GM10847 (cell line): Measurements from ENCODE around the gene LSM6.

Source experiments
- POLR2A ChIP-seq: IDR thresholded peaks from 2 replicates; pipeline ENCODE4 v1.6.1; 2011; ENCODE audit not compliant: insufficient read length; ENCODE audit errors: extremely low read depth

Gene LSM6

GRCh38 chr4:146175541-146176453, at the start of gene LSM6:
Gene LSM6 (plus strand): TSS chr4:146175718. CDS start chr4:146182922, 7,204 bp downstream.
- TF ChIP-seq POLR2A = peak; percentile 56

GRCh38 chr4:146132445-146132844, 43.1 kb upstream of the LSM6 start:
- TF ChIP-seq POLR2A = no peak

GRCh38 chr4:146134761-146135445, 40.6 kb upstream of the LSM6 start:
- TF ChIP-seq POLR2A = no peak

- no peak for TF ChIP-seq POLR2A
Measured at GRCh38 chr4:146135941-146136340, 39.6 kb upstream of the LSM6 start.

- TF ChIP-seq POLR2A = no peak
Measured at GRCh38 chr4:146142768-146143167, 32.8 kb upstream of the LSM6 start.

- no peak for TF ChIP-seq POLR2A
Measured at GRCh38 chr4:146143888-146144287, 31.6 kb upstream of the LSM6 start.

GRCh38 chr4:146146918-146147317, 28.6 kb upstream of the LSM6 start:
- TF ChIP-seq POLR2A = no peak

- no peak for TF ChIP-seq POLR2A
Measured at GRCh38 chr4:146148021-146148420, 27.5 kb upstream of the LSM6 start.

- TF ChIP-seq POLR2A = no peak
Measured at GRCh38 chr4:146154057-146154456, 21.5 kb upstream of the LSM6 start.

GRCh38 chr4:146155152-146155724, 20.3 kb upstream of the LSM6 start:
- no peak for TF ChIP-seq POLR2A

- TF ChIP-seq POLR2A = no peak
Measured at GRCh38 chr4:146158036-146158745, 17.3 kb upstream of the LSM6 start.

- TF ChIP-seq POLR2A = no peak
Measured at GRCh38 chr4:146159384-146160058, 16.0 kb upstream of the LSM6 start.

- TF ChIP-seq POLR2A = no peak
Measured at GRCh38 chr4:146161243-146161642, 14.3 kb upstream of the LSM6 start.

GRCh38 chr4:146165221-146165620, 10.3 kb upstream of the LSM6 start:
- no peak for TF ChIP-seq POLR2A

GRCh38 chr4:146165840-146166239, 9.7 kb upstream of the LSM6 start:
- TF ChIP-seq POLR2A = no peak
